GM12892 (cell line): ENCODE measurements around the gene HOXA4.

Experiments
- POLR2A ChIP-seq: IDR thresholded peaks from 2 replicates; pipeline ENCODE4 v1.6.1; 2011; ENCODE audit warnings: low read depth, low read length, control low read depth
- TAF1 ChIP-seq: IDR thresholded peaks from 2 replicates; pipeline ENCODE4 v1.6.1; 2011; ENCODE audit warnings: low read depth, mild to moderate bottlenecking, control low read depth, low read length, borderline replicate concordance

- TF ChIP-seq POLR2A (no peak), TAF1 (no peak)
These were observed 40.7 kb upstream of the HOXA4 start for GRCh38 chr7:27171325-27171636.
